ENCODE results near the gene SHC3. TPM values are rescaled to one million over a fixed set of nuclear protein-coding genes. Genes with fewer than 3 reads are reported as not detected.
A peak's percentile ranks its signal among the peaks of the same experiment; 100 is the strongest.

Gene SHC3
- total RNA-seq, 4 donors from 2014 or later: 0.38 to 9.3 (median 4.4) TPM

- intact Hi-C loops (cut with DNase I): no loop called here
- no peak for DNase-seq
- peaks cover 10 to 25% (median 13%) of the 10 kb centered on the region in 3 donors for H3K4me1 ChIP-seq
- H3K4me3 ChIP-seq: no peak overlapping the region
- H3K9me3 ChIP-seq: no peaks in the 10 kb centered on the region
- H3K27ac ChIP-seq: peak overlapping the region; percentile 4 to 63 (median 52)
- no peak for TF ChIP-seq POLR2A (IDR thresholded peaks at IDR 0.05)
- TF ChIP-seq, protein P1, sequence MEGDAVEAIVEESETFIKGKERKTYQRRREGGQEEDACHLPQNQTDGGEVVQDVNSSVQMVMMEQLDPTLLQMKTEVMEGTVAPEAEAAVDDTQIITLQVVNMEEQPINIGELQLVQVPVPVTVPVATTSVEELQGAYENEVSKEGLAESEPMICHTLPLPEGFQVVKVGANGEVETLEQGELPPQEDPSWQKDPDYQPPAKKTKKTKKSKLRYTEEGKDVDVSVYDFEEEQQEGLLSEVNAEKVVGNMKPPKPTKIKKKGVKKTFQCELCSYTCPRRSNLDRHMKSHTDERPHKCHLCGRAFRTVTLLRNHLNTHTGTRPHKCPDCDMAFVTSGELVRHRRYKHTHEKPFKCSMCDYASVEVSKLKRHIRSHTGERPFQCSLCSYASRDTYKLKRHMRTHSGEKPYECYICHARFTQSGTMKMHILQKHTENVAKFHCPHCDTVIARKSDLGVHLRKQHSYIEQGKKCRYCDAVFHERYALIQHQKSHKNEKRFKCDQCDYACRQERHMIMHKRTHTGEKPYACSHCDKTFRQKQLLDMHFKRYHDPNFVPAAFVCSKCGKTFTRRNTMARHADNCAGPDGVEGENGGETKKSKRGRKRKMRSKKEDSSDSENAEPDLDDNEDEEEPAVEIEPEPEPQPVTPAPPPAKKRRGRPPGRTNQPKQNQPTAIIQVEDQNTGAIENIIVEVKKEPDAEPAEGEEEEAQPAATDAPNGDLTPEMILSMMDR (IDR thresholded peaks at IDR 0.05): no peak
- no peaks in the 10 kb centered on the region for H3K27me3 ChIP-seq
- WGBS, 2 donors: 61 to 85% methylated on average over 2 of the region's 2 CpGs
- H3K36me3 ChIP-seq: no peaks in the 10 kb centered on the region
Measured at GRCh38 chr9:89022902-89023301, 155.7 kb downstream of the SHC3 start.

GRCh38 chr9:89022001-89022759 lies 156.4 kb downstream of the SHC3 start:
- peak overlapping the region in 3 of 4 donors; percentile 42 to 72 (median 62) for H3K27ac ChIP-seq
- peaks cover 10 to 25% (median 13%) of the 10 kb centered on the region in 3 donors for H3K4me1 ChIP-seq
- intact Hi-C loops (cut with DNase I): no loop called here
- no peaks in the 10 kb centered on the region for H3K27me3 ChIP-seq
- no peaks in the 10 kb centered on the region for H3K9me3 ChIP-seq
- TF ChIP-seq, protein P1 (IDR thresholded peaks at IDR 0.05): no peak
- no peak for TF ChIP-seq POLR2A (IDR thresholded peaks at IDR 0.05)
- no peak for DNase-seq
- no peaks in the 10 kb centered on the region for H3K36me3 ChIP-seq
- 39 to 57% methylated on average over 6 to 10 of the region's 15 CpGs for WGBS, 2 donors
- no peak overlapping the region for H3K4me3 ChIP-seq

GRCh38 chr9:89021154-89021803 lies 157.3 kb downstream of the SHC3 start:
- no peaks in the 10 kb centered on the region for H3K27me3 ChIP-seq
- peak overlapping the region in 3 of 4 donors; percentile 42 to 72 (median 62) for H3K27ac ChIP-seq
- H3K4me1 ChIP-seq: peaks cover 10 to 25% (median 13%) of the 10 kb centered on the region in 3 donors
- WGBS, 2 donors: 63 to 70% methylated on average over 7 to 8 of the region's 8 CpGs
- TF ChIP-seq POLR2A (IDR thresholded peaks at IDR 0.05): no peak
- TF ChIP-seq, protein P1 (IDR thresholded peaks at IDR 0.05): no peak
- no peaks in the 10 kb centered on the region for H3K9me3 ChIP-seq
- H3K4me3 ChIP-seq: no peak overlapping the region
- DNase-seq: no peak
- H3K36me3 ChIP-seq: no peaks in the 10 kb centered on the region
- intact Hi-C loops (cut with DNase I): no loop called here

DNA sequence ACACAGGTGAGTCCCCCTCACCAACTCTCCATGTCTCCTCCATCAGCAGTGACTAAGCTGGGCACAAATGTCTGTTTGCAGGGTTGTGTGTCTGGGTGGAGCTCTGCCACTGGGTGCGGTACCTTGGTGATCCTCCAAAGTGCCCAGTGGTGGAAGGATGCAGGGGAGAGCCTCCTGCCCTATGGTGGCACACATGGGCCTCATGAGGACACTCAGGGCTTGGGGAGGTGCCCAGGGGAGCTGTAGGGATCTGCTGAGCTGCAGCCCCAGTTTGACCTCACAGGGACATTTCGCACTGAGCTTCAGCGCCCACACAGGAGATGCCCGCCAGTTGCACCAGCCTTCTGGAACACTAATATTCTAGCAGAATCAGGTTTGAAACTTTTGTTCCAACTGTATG lies 157.9 kb downstream of the SHC3 start:
- H3K4me3 ChIP-seq: no peak overlapping the region
- no peaks in the 10 kb centered on the region for H3K9me3 ChIP-seq
- TF ChIP-seq, protein P1 (IDR thresholded peaks at IDR 0.05): no peak
- no peak for TF ChIP-seq POLR2A (IDR thresholded peaks at IDR 0.05)
- WGBS, 2 donors: 57 to 100% methylated on average over 1 to 4 of the region's 4 CpGs
- DNase-seq: no peak
- no peaks in the 10 kb centered on the region for H3K27me3 ChIP-seq
- H3K36me3 ChIP-seq: no peaks in the 10 kb centered on the region
- peaks cover 10 to 25% (median 13%) of the 10 kb centered on the region in 3 donors for H3K4me1 ChIP-seq
- intact Hi-C loops (cut with DNase I): no loop called here
- H3K27ac ChIP-seq: peak overlapping the region in 1 of 4 donors; percentile 46

GRCh38 chr9:89015336-89015735 lies 163.3 kb downstream of the SHC3 start:
- H3K27ac ChIP-seq: no peak overlapping the region

More at GRCh38 chr9:89015336-89015735, 163.3 kb downstream of the SHC3 start:
- no peaks in the 10 kb centered on the region for H3K9me3 ChIP-seq
- 65 to 89% methylated on average over 2 of the region's 2 CpGs for WGBS, 2 donors
- no peaks in the 10 kb centered on the region for H3K27me3 ChIP-seq
- H3K4me1 ChIP-seq: no peaks in the 10 kb centered on the region
- intact Hi-C loops (cut with DNase I): no loop called here
- H3K36me3 ChIP-seq: no peaks in the 10 kb centered on the region
- H3K4me3 ChIP-seq: no peak overlapping the region
- TF ChIP-seq, protein P1 (IDR thresholded peaks at IDR 0.05): no peak
- TF ChIP-seq POLR2A (IDR thresholded peaks at IDR 0.05): no peak
- DNase-seq: no peak

All from esophagus squamous epithelium (tissue), 5 donors.